Hepatocyte (in vitro differentiated cells): Measurements from ENCODE around the gene TMEM164.

Source experiments
- CTCF ChIP-seq: fragments of 200-600 bp; sonication (generic); IDR thresholded peaks from 2 replicates; pipeline ENCODE4 v1.5.1; 2016; ENCODE audit warnings: antibody characterized with exemption, mild to moderate bottlenecking; ENCODE audit not compliant: poor library complexity
- EZH2 ChIP-seq: fragments of 200-600 bp; sonication (generic); IDR thresholded peaks from 2 replicates; pipeline ENCODE4 v1.6.1; 2016; ENCODE audit warnings: antibody characterized with exemption, mild to moderate bottlenecking, borderline replicate concordance

- TF ChIP-seq CTCF: peak; percentile 42
- no peak for TF ChIP-seq EZH2
These were observed 122.7 kb downstream of the TMEM164 start for GRCh38 chrX:110125446-110126162.
